ENCODE results near the gene C11orf98.
"Not testable (repeated sequence)": the region's sequence is repeated elsewhere in the genome, so short reads cannot be mapped to it uniquely, and the experiment has no call there.

Gene C11orf98

GRCh38 chr11:62682518-62682917, 17.5 kb upstream of the C11orf98 start:
- DNase-seq (ENCODE audit: low read depth in 2 of 2): no peak

- DNase-seq (ENCODE audit: low read depth in 2 of 2): peak in 1 of 2 donors; percentile 7
Measured at GRCh38 chr11:62680825-62681240, 15.8 kb upstream of the C11orf98 start.

GRCh38 chr11:62678770-62679696, 14.0 kb upstream of the C11orf98 start, which contains the start of gene UBXN1:
TSS of gene UBXN1 (minus strand) at chr11:62679073. CDS start at chr11:62678923, 150 bp downstream.
- peak; percentile 58 to 76 for DNase-seq (ENCODE audit: low read depth in 2 of 2)

GRCh38 chr11:62678433-62678769, 13.4 kb upstream of the C11orf98 start:
- DNase-seq (ENCODE audit: low read depth in 2 of 2): no peak

- DNase-seq (ENCODE audit: low read depth in 2 of 2): no peak
Measured at GRCh38 chr11:62677714-62678113, 12.7 kb upstream of the C11orf98 start.

GRCh38 chr11:62677156-62677555, 12.1 kb upstream of the C11orf98 start:
- no peak for DNase-seq (ENCODE audit: low read depth in 2 of 2)

- no peak for DNase-seq (ENCODE audit: low read depth in 2 of 2)
Measured at GRCh38 chr11:62676698-62677097, 11.7 kb upstream of the C11orf98 start.

- DNase-seq (ENCODE audit: low read depth in 2 of 2): not testable (repeated sequence)
Measured at GRCh38 chr11:62675415-62675814, 10.4 kb upstream of the C11orf98 start.

GRCh38 chr11:62673196-62673525, 8.2 kb upstream of the C11orf98 start:
- DNase-seq (ENCODE audit: low read depth in 2 of 2): no peak

GRCh38 chr11:62671608-62672389, 6.8 kb upstream of the C11orf98 start, which contains the start of the genes LBHD1 and UQCC3:
TSS of gene LBHD1 (minus strand) at chr11:62672267. CDS start at chr11:62670031, 2,236 bp downstream.
TSS of gene UQCC3 (plus strand) at chr11:62671673. CDS start at chr11:62671746, 73 bp downstream.
- peak in 1 of 2 donors; percentile 46 for DNase-seq (ENCODE audit: low read depth in 2 of 2)

- no peak for DNase-seq (ENCODE audit: low read depth in 2 of 2)
Measured at GRCh38 chr11:62671236-62671607, 6.2 kb upstream of the C11orf98 start.

GRCh38 chr11:62669420-62670161, 4.6 kb upstream of the C11orf98 start:
- DNase-seq (ENCODE audit: low read depth in 2 of 2): no peak

- DNase-seq (ENCODE audit: low read depth in 2 of 2): no peak
Measured at GRCh38 chr11:62667460-62667859, 2.5 kb upstream of the C11orf98 start.

- no peak for DNase-seq (ENCODE audit: low read depth in 2 of 2)
Measured at GRCh38 chr11:62666259-62666926, 1.4 kb upstream of the C11orf98 start.

- DNase-seq (ENCODE audit: low read depth in 2 of 2): no peak
Measured at GRCh38 chr11:62665599-62666258, 719 bp upstream of the C11orf98 start.

GRCh38 chr11:62664405-62665074, 470 bp downstream of the C11orf98 start:
- DNase-seq (ENCODE audit: low read depth in 2 of 2): no peak

- DNase-seq (ENCODE audit: low read depth in 2 of 2): no peak
Measured at GRCh38 chr11:62656796-62657429, 8.1 kb downstream of the C11orf98 start.

- DNase-seq (ENCODE audit: low read depth in 2 of 2): no peak
Measured at GRCh38 chr11:62654297-62654696, 10.7 kb downstream of the C11orf98 start.

- DNase-seq (ENCODE audit: low read depth in 2 of 2): no peak
Measured at GRCh38 chr11:62652161-62653006, 12.6 kb downstream of the C11orf98 start.

Measured in stimulated activated CD4-positive, alpha-beta T cell treated with anti-CD3 and anti-CD28 coated beads, Interleukin-1b, Interleukin-23, amount 100 ng/mL, for 1 hour (primary cell).